Skeletal muscle tissue (tissue), 4 donors: ENCODE data around the gene KIFC1. TPM values are rescaled to one million over a fixed set of nuclear protein-coding genes. Genes with fewer than 3 reads are reported as not detected.
A peak's percentile ranks its signal among the peaks of the same experiment; 100 is the strongest.

ENCODE experiments used
- H3K27ac ChIP-seq: one replicate; pipeline ENCODE4 v1.7.0; 2013; ENCODE audit warnings: mild to moderate bottlenecking, low read depth, low read length, inconsistent platforms
- H3K27me3 ChIP-seq, 3 donors: one replicate each; pipeline ENCODE4 v1.7.0; 2013; ENCODE audit warnings: low read length in 3 of 3; ENCODE audit not compliant: control insufficient read depth in 3 of 3, insufficient read depth in 3 of 3
- H3K36me3 ChIP-seq, 3 donors: one replicate each; pipeline ENCODE4 v1.7.0; 2013; ENCODE audit warnings: low read length in 3 of 3; ENCODE audit not compliant: control insufficient read depth in 3 of 3, insufficient read depth in 3 of 3
- H3K4me1 ChIP-seq, 3 donors: one replicate each; pipeline ENCODE4 v1.7.0; 2013; ENCODE audit warnings: low read length in 3 of 3, mild to moderate bottlenecking in 3 of 3; ENCODE audit not compliant: control insufficient read depth in 3 of 3, insufficient read depth in 3 of 3
- H3K4me3 ChIP-seq, 3 donors: one replicate each; pipeline ENCODE4 v1.7.0; 2013; ENCODE audit warnings: low read length in 3 of 3
- H3K9ac ChIP-seq, 3 donors: one replicate each; pipeline ENCODE4 v1.7.0; 2013; ENCODE audit warnings: low read length in 3 of 3, mild to moderate bottlenecking in 3 of 3, moderate library complexity in 2 of 3, low read depth in 1 of 3
- H3K9me3 ChIP-seq, 3 donors: one replicate each; pipeline ENCODE4 v1.7.0; 2013; ENCODE audit warnings: low read length in 3 of 3; ENCODE audit not compliant: control insufficient read depth in 3 of 3
- total RNA-seq: library from RNA; depleted of rRNA; stranded (reverse); fragments of >200 nt; gene quantifications from one replicate; pipeline ENCODE4 v1.2.3, GENCODE V29; 2014
- donor health status: Osteomylitis.

Gene KIFC1
- total RNA-seq, 1 donor from 2014 or later, result 12.0 TPM

GRCh38 chr6:33417128-33417902 lies 25.7 kb downstream of the KIFC1 start:
- Histone ChIP-seq H3K36me3 (peaks cover 38 to 44% (median 39%) of the 10 kb centered on the region in 3 donors), H3K9ac (peak overlapping the region; percentile 71 to 84 (median 74)), H3K4me3 (peak overlapping the region; percentile 89 to 91 (median 90)), H3K27ac (peak overlapping the region; percentile 92), H3K4me1 (peaks cover 27 to 42% (median 37%) of the 10 kb centered on the region in 3 donors), H3K27me3 (no peaks in the 10 kb centered on the region), H3K9me3 (no peaks in the 10 kb centered on the region)

GRCh38 chr6:33417903-33418689 lies 26.5 kb downstream of the KIFC1 start, which contains the start of gene CUTA:
Gene CUTA, minus strand, starts transcription at chr6:33418107. Its CDS starts 107 bp downstream, at chr6:33418000.
- H3K4me1 ChIP-seq, result peaks cover 27 to 34% (median 31%) of the 10 kb centered on the region in 3 donors
- no peaks in the 10 kb centered on the region for H3K27me3 ChIP-seq

GRCh38 chr6:33418690-33419291 lies 27.2 kb downstream of the KIFC1 start:
- Histone ChIP-seq H3K4me1 (peaks cover 27 to 32% (median 31%) of the 10 kb centered on the region in 3 donors), H3K4me3 (peak overlapping the region; percentile 89), H3K9ac (peak overlapping the region; percentile 71 to 92 (median 89)), H3K27ac (peak overlapping the region; percentile 92), H3K36me3 (peaks cover 24 to 29% (median 24%) of the 10 kb centered on the region in 3 donors), H3K27me3 (peaks cover 0 to 5% (median 0%) of the 10 kb centered on the region in 3 donors), H3K9me3 (no peaks in the 10 kb centered on the region)

More at GRCh38 chr6:33417903-33418689, 26.5 kb downstream of the KIFC1 start, which contains the start of gene CUTA:
- Histone ChIP-seq H3K4me3 (peak within 1 kb of the TSS; percentile 89 to 91 (median 90)), H3K9ac (peak within 1 kb of the TSS; percentile 71 to 92 (median 89)), H3K36me3 (peaks cover 30 to 36% (median 31%) of the 10 kb centered on the region in 3 donors), H3K27ac (peak within 1 kb of the TSS; percentile 92), H3K9me3 (no peaks in the 10 kb centered on the region)

GRCh38 chr6:33419580-33420490 lies 28.2 kb downstream of the KIFC1 start, which contains the start of gene SYNGAP1:
Gene SYNGAP1, plus strand, starts transcription at chr6:33420065. Its CDS starts 200 bp downstream, at chr6:33420265.
- Histone ChIP-seq H3K9me3 (no peaks in the 10 kb centered on the region), H3K4me3 (peak within 1 kb of the TSS in 2 of 3 donors; percentile 48 to 89), H3K27me3 (peaks cover 0 to 15% (median 0%) of the 10 kb centered on the region in 3 donors), H3K4me1 (peaks cover 34 to 40% (median 38%) of the 10 kb centered on the region in 3 donors), H3K9ac (peak within 1 kb of the TSS in 1 of 3 donors; percentile 89), H3K27ac (peak within 1 kb of the TSS; percentile 92), H3K36me3 (peaks cover 15 to 20% (median 16%) of the 10 kb centered on the region in 3 donors)

GRCh38 chr6:33420491-33421343 lies 29.1 kb downstream of the KIFC1 start:
- Histone ChIP-seq H3K27ac (no peak overlapping the region), H3K36me3 (peaks cover 7 to 11% (median 9%) of the 10 kb centered on the region in 3 donors), H3K9ac (no peak overlapping the region), H3K4me3 (peak overlapping the region in 1 of 3 donors; percentile 9), H3K27me3 (peaks cover 0 to 19% (median 0%) of the 10 kb centered on the region in 3 donors), H3K4me1 (peaks cover 40 to 43% (median 42%) of the 10 kb centered on the region in 3 donors), H3K9me3 (no peaks in the 10 kb centered on the region)

GRCh38 chr6:33421344-33421643 lies 29.7 kb downstream of the KIFC1 start:
- Histone ChIP-seq H3K36me3 (peaks cover 3 to 6% (median 5%) of the 10 kb centered on the region in 3 donors), H3K9ac (no peak overlapping the region), H3K4me3 (no peak overlapping the region), H3K27me3 (peaks cover 0 to 19% (median 0%) of the 10 kb centered on the region in 3 donors), H3K9me3 (no peaks in the 10 kb centered on the region), H3K27ac (no peak overlapping the region), H3K4me1 (peaks cover 36 to 39% (median 38%) of the 10 kb centered on the region in 3 donors)

- Histone ChIP-seq H3K4me3 (no peak overlapping the region), H3K9me3 (no peaks in the 10 kb centered on the region), H3K27me3 (peaks cover 0 to 24% (median 0%) of the 10 kb centered on the region in 3 donors), H3K4me1 (peaks cover 30 to 32% (median 31%) of the 10 kb centered on the region in 3 donors), H3K27ac (no peak overlapping the region), H3K9ac (peak overlapping the region in 1 of 3 donors; percentile 8), H3K36me3 (no peaks in the 10 kb centered on the region)
Measured at GRCh38 chr6:33423777-33424176, 32.2 kb downstream of the KIFC1 start.

GRCh38 chr6:33424855-33425667 lies 33.4 kb downstream of the KIFC1 start:
- Histone ChIP-seq H3K9me3 (no peaks in the 10 kb centered on the region), H3K4me3 (peak overlapping the region; percentile 66 to 79 (median 78)), H3K36me3 (no peaks in the 10 kb centered on the region), H3K27ac (peak overlapping the region; percentile 80), H3K27me3 (peaks cover 0 to 24% (median 0%) of the 10 kb centered on the region in 3 donors), H3K9ac (peak overlapping the region; percentile 68 to 86 (median 83)), H3K4me1 (peaks cover 28 to 35% (median 33%) of the 10 kb centered on the region in 3 donors)
